Calu3 (cell line): ENCODE measurements around the gene SHOC1. TPM values are rescaled to one million over a fixed set of nuclear protein-coding genes. Genes with fewer than 3 reads are reported as not detected.

ENCODE experiments used
- BruUV-seq: library from RNA; stranded (reverse); fragments of 400-500 nt; replicated peaks from 2 replicates; lab custom pipeline; 2021; lab: Mats Ljungman, UMichigan
- CTCF ChIA-PET: fragments of 300-600 bp; sonication (Branson Sonifier 250); formaldehyde crosslinking; loops from one replicate; lab custom pipeline; 2022; ENCODE audit warnings: antibody characterized with exemption; lab: Charles Lee
- DNase-seq: peaks from one replicate; pipeline ENCODE4 v3.0.0; 2022
- H3K27ac Mint-ChIP-seq: one replicate; pipeline ENCODE4 v1.8.0; 2022; ENCODE audit warnings: mixed read lengths; ENCODE audit not compliant: unreplicated experiment
- H3K27me3 Mint-ChIP-seq: one replicate; pipeline ENCODE4 v1.8.0; 2022; ENCODE audit warnings: mixed read lengths; ENCODE audit not compliant: unreplicated experiment
- H3K36me3 Mint-ChIP-seq: one replicate; pipeline ENCODE4 v1.8.0; 2022; ENCODE audit warnings: mild to moderate bottlenecking, moderate library complexity, mixed read lengths; ENCODE audit not compliant: insufficient read depth, unreplicated experiment
- H3K4me1 Mint-ChIP-seq: one replicate; pipeline ENCODE4 v1.8.0; 2022; ENCODE audit warnings: mild to moderate bottlenecking, low read depth, mixed read lengths; ENCODE audit not compliant: unreplicated experiment
- H3K4me3 Mint-ChIP-seq: one replicate; pipeline ENCODE4 v1.8.0; 2022; ENCODE audit warnings: mild to moderate bottlenecking, low read depth, moderate library complexity, mixed read lengths; ENCODE audit not compliant: unreplicated experiment
- H3K9me3 Mint-ChIP-seq: one replicate; pipeline ENCODE4 v1.8.0; 2022; ENCODE audit warnings: low read depth, mixed read lengths; ENCODE audit not compliant: unreplicated experiment
- CTCF ChIP-seq: fragments of 200-600 bp; IDR thresholded peaks from one replicate; pipeline ENCODE4 v1.8.0; 2022; ENCODE audit warnings: antibody characterized with exemption; ENCODE audit not compliant: unreplicated experiment
- intact Hi-C: fragments of 100-400 bp; cut with micrococcal nuclease; formaldehyde crosslinking; loops from one replicate; pipeline ENCODE4 v1.10.0; 2022; ENCODE audit not compliant: unreplicated experiment
- total RNA-seq: library from RNA; stranded (reverse); gene quantifications from 2 replicates; pipeline ENCODE4 v1.2.3, GENCODE V29; 2022

SHOC1 gene
- total RNA-seq, 1 experiment from 2014 or later = not detected

- CTCF ChIA-PET = no interaction called here
- intact Hi-C loops = no loop called here
- peaks cover 4% of the 10 kb centered on the region for H3K36me3 Mint-ChIP-seq
Observed at GRCh38 chr9:111833941-111834340, 39.2 kb upstream of the SHOC1 start.

GRCh38 chr9:111832449-111832848 lies 37.7 kb upstream of the SHOC1 start:
- CTCF ChIA-PET = no interaction called here
- Mint-ChIP-seq H3K9me3 (peaks cover 4% of the 10 kb centered on the region), H3K36me3 (no peaks in the 10 kb centered on the region), H3K4me1 (no peaks in the 10 kb centered on the region), H3K27me3 (no peaks in the 10 kb centered on the region), H3K27ac (no peak overlapping the region), H3K4me3 (no peak overlapping the region)
- no TSS peak for BruUV-seq
- DNase-seq = no peak
- TF ChIP-seq CTCF = no peak
- intact Hi-C loops = no loop called here

More at GRCh38 chr9:111833941-111834340, 39.2 kb upstream of the SHOC1 start:
- no peaks in the 10 kb centered on the region for H3K27me3 Mint-ChIP-seq
- no peak overlapping the region for H3K4me3 Mint-ChIP-seq
- H3K27ac Mint-ChIP-seq = no peak overlapping the region
- DNase-seq = no peak
- BruUV-seq = no TSS peak
- H3K4me1 Mint-ChIP-seq = no peaks in the 10 kb centered on the region
- no peak for TF ChIP-seq CTCF
- peaks cover 4% of the 10 kb centered on the region for H3K9me3 Mint-ChIP-seq

GRCh38 chr9:111831371-111832108 lies 36.8 kb upstream of the SHOC1 start:
- CTCF ChIA-PET = no interaction called here
- H3K4me1 Mint-ChIP-seq = no peaks in the 10 kb centered on the region
- no peaks in the 10 kb centered on the region for H3K27me3 Mint-ChIP-seq
- H3K9me3 Mint-ChIP-seq = peaks cover 4% of the 10 kb centered on the region
- TF ChIP-seq CTCF = no peak
- H3K27ac Mint-ChIP-seq = no peak overlapping the region
- BruUV-seq = no TSS peak
- no peak for DNase-seq
- no peak overlapping the region for H3K4me3 Mint-ChIP-seq
- no peaks in the 10 kb centered on the region for H3K36me3 Mint-ChIP-seq
- intact Hi-C loops = no loop called here

- DNase-seq = no peak
Observed at GRCh38 chr9:111828193-111828592, 33.5 kb upstream of the SHOC1 start.

More at GRCh38 chr9:111828193-111828592, 33.5 kb upstream of the SHOC1 start:
- no peak overlapping the region for H3K27ac Mint-ChIP-seq
- no peaks in the 10 kb centered on the region for H3K9me3 Mint-ChIP-seq
- H3K27me3 Mint-ChIP-seq = no peaks in the 10 kb centered on the region
- peaks cover 6% of the 10 kb centered on the region for H3K4me1 Mint-ChIP-seq
- no peak overlapping the region for H3K4me3 Mint-ChIP-seq
- intact Hi-C loops = no loop called here
- CTCF ChIA-PET = no interaction called here
- no TSS peak for BruUV-seq
- no peaks in the 10 kb centered on the region for H3K36me3 Mint-ChIP-seq
- TF ChIP-seq CTCF = no peak
